OCI-LY1 (cell line): ENCODE results near the gene EFNB3.

Experiments
- CTCF ChIP-seq: fragments of 200-600 bp; sonication (generic), shearing (Covaris generic); IDR thresholded peaks from 2 replicates; pipeline ENCODE4 v1.5.1; 2017; ENCODE audit warnings: mild to moderate bottlenecking, antibody characterized with exemption, low read length, moderate library complexity, mixed read lengths
- EZH2 ChIP-seq: fragments of 200-600 bp; sonication (generic), shearing (Covaris generic); IDR thresholded peaks from 2 replicates; pipeline ENCODE4 v1.8.0; 2017; ENCODE audit warnings: borderline replicate concordance, mixed run types, mild to moderate bottlenecking, antibody characterized with exemption, low read length, moderate library complexity, mixed read lengths

- TF ChIP-seq EZH2 (no peak), CTCF (no peak)
These were observed 27.5 kb upstream of the EFNB3 start for GRCh38 chr17:7677388-7678067.
